ACC112 (cell line): ENCODE data around the gene ZFP57.

Experiments
- H2AFZ ChIP-seq: fragments of 200-600 bp; sonication (generic); one replicate; pipeline ENCODE4 v1.6.0; 2017; ENCODE audit warnings: antibody characterized with exemption, low read length; ENCODE audit not compliant: unreplicated experiment
- H3K27ac ChIP-seq: fragments of 200-600 bp; sonication (generic); 2 replicates; pipeline ENCODE4 v1.5.1; 2014; ENCODE audit warnings: low read depth, mild to moderate bottlenecking, antibody characterized with exemption, low read length, moderate library complexity
- H3K27me3 ChIP-seq: fragments of 200-600 bp; sonication (generic); 2 replicates; pipeline ENCODE4 v1.6.1; 2014; ENCODE audit warnings: mild to moderate bottlenecking, antibody characterized with exemption, low read length, moderate library complexity, mixed read lengths; ENCODE audit not compliant: insufficient read depth
- H3K36me3 ChIP-seq: fragments of 200-600 bp; sonication (generic); 2 replicates; pipeline ENCODE4 v1.6.1; 2016; ENCODE audit warnings: mild to moderate bottlenecking, antibody characterized with exemption, low read length, moderate library complexity, mixed read lengths; ENCODE audit not compliant: insufficient read depth
- H3K4me1 ChIP-seq: fragments of 200-600 bp; sonication (generic); one replicate; pipeline ENCODE4 v1.6.1; 2016; ENCODE audit warnings: low read length, mixed read lengths; ENCODE audit not compliant: insufficient read depth, unreplicated experiment, control insufficient read depth
- H3K4me3 ChIP-seq: fragments of 200-600 bp; sonication (generic); 2 replicates; pipeline ENCODE4 v1.5.1; 2014; ENCODE audit warnings: mild to moderate bottlenecking, low read depth, low read length
- H3K79me2 ChIP-seq: fragments of 200-600 bp; sonication (generic); one replicate; pipeline ENCODE4 v1.6.0; 2016; ENCODE audit warnings: low read length; ENCODE audit not compliant: control insufficient read depth, unreplicated experiment, insufficient read depth

ZFP57 gene

GRCh38 chr6:29631860-29632731 lies 48.9 kb downstream of the ZFP57 start:
- peaks cover 27% of the 10 kb centered on the region for H3K4me1 ChIP-seq
- peak overlapping the region; percentile 78 for H3K4me3 ChIP-seq
- H3K27me3 ChIP-seq = no peaks in the 10 kb centered on the region; the same call in 1 of the 2 replicates
- no peaks in the 10 kb centered on the region for H3K36me3 ChIP-seq
- peak overlapping the region; percentile 53 for H2AFZ ChIP-seq
- no peak overlapping the region for H3K27ac ChIP-seq
- peaks cover 13% of the 10 kb centered on the region for H3K79me2 ChIP-seq

- Histone ChIP-seq H2AFZ (no peak overlapping the region), H3K36me3 (no peaks in the 10 kb centered on the region), H3K79me2 (peaks cover 13% of the 10 kb centered on the region), H3K4me1 (peaks cover 35% of the 10 kb centered on the region), H3K27me3 (no peaks in the 10 kb centered on the region), H3K4me3 (peak overlapping the region; percentile 78), H3K27ac (no peak overlapping the region)
Measured at GRCh38 chr6:29631209-29631810, 49.6 kb downstream of the ZFP57 start.

- Histone ChIP-seq H3K4me1 (peaks cover 44% of the 10 kb centered on the region), H3K36me3 (no peaks in the 10 kb centered on the region), H2AFZ (no peak overlapping the region), H3K79me2 (peaks cover 13% of the 10 kb centered on the region), H3K27me3 (no peaks in the 10 kb centered on the region), H3K27ac (no peak overlapping the region), H3K4me3 (0 out of 2 replicates have a peak overlapping the region, but pooled peaks have one; percentile 24)
Measured at GRCh38 chr6:29630315-29630714, 50.6 kb downstream of the ZFP57 start.

GRCh38 chr6:29629571-29629970 lies 51.4 kb downstream of the ZFP57 start:
- H3K27ac ChIP-seq = no peak overlapping the region
- H3K36me3 ChIP-seq = no peaks in the 10 kb centered on the region
- no peaks in the 10 kb centered on the region for H3K27me3 ChIP-seq
- peak overlapping the region; percentile 93 for H3K4me3 ChIP-seq
- no peak overlapping the region for H2AFZ ChIP-seq
- peaks cover 13% of the 10 kb centered on the region for H3K79me2 ChIP-seq
- H3K4me1 ChIP-seq = peaks cover 44% of the 10 kb centered on the region

- peaks cover 13% of the 10 kb centered on the region for H3K79me2 ChIP-seq
- H3K4me3 ChIP-seq = peak overlapping the region; percentile 93
- H3K36me3 ChIP-seq = no peaks in the 10 kb centered on the region
- H3K27me3 ChIP-seq = no peaks in the 10 kb centered on the region
- H2AFZ ChIP-seq = peak overlapping the region; percentile 94
- H3K27ac ChIP-seq = peak overlapping the region; percentile 55
- peaks cover 44% of the 10 kb centered on the region for H3K4me1 ChIP-seq
Measured at GRCh38 chr6:29628419-29629281, 52.3 kb downstream of the ZFP57 start.

GRCh38 chr6:29627755-29628418 lies 53.1 kb downstream of the ZFP57 start:
- Histone ChIP-seq H2AFZ (peak overlapping the region; percentile 94), H3K27me3 (no peaks in the 10 kb centered on the region), H3K36me3 (no peaks in the 10 kb centered on the region), H3K79me2 (peaks cover 13% of the 10 kb centered on the region), H3K4me3 (peak overlapping the region; percentile 93), H3K27ac (peak overlapping the region; percentile 55), H3K4me1 (peaks cover 44% of the 10 kb centered on the region)

- Histone ChIP-seq H2AFZ (peak overlapping the region; percentile 94), H3K4me3 (peak overlapping the region; percentile 93), H3K4me1 (peaks cover 44% of the 10 kb centered on the region), H3K27me3 (no peaks in the 10 kb centered on the region), H3K79me2 (peaks cover 13% of the 10 kb centered on the region), H3K27ac (peak overlapping the region; percentile 24; the same call in 1 of the 2 replicates), H3K36me3 (no peaks in the 10 kb centered on the region)
Measured at GRCh38 chr6:29626948-29627754, 53.8 kb downstream of the ZFP57 start.

GRCh38 chr6:29625337-29625930 lies 55.5 kb downstream of the ZFP57 start:
- Histone ChIP-seq H2AFZ (no peak overlapping the region), H3K36me3 (0 out of 2 replicates have a peak, but pooled peaks cover 5% of the 10 kb centered on the region), H3K4me3 (no peak overlapping the region), H3K27ac (no peak overlapping the region), H3K27me3 (no peaks in the 10 kb centered on the region), H3K4me1 (peaks cover 29% of the 10 kb centered on the region), H3K79me2 (peaks cover 9% of the 10 kb centered on the region)

- no peaks in the 10 kb centered on the region for H3K27me3 ChIP-seq
- H2AFZ ChIP-seq = no peak overlapping the region
- H3K36me3 ChIP-seq = 0 out of 2 replicates have a peak, but pooled peaks cover 10% of the 10 kb centered on the region
- no peak overlapping the region for H3K27ac ChIP-seq
- H3K4me1 ChIP-seq = peaks cover 24% of the 10 kb centered on the region
- no peak overlapping the region for H3K4me3 ChIP-seq
- peaks cover 5% of the 10 kb centered on the region for H3K79me2 ChIP-seq
Measured at GRCh38 chr6:29624520-29624961, 56.4 kb downstream of the ZFP57 start.
